Heart left ventricle (tissue), 16 donors: ENCODE results near the gene SUSD2. TPM values are rescaled to one million over a fixed set of nuclear protein-coding genes. Genes with fewer than 3 reads are reported as not detected.

Source experiments
- ATAC-seq, 4 donors: fragments of 200-7000 bp; cut with Tn5 transposase; one replicate each; pipeline ENCODE4 v1.9.1; 2020 to 2022; ENCODE audit warnings: moderate library complexity in 4 of 4, mild to moderate bottlenecking in 3 of 4, moderate number of reproducible peaks in 1 of 4
- DNase-seq, 5 donors: peaks; one replicate each; pipeline ENCODE4 v3.0.0-alpha.2; 2020
- H3K27ac ChIP-seq, 12 donors: fragments of 200-600 bp; sonication (generic) in 4 of 12; one replicate each; pipeline versions ENCODE4 v1.5.0 to v1.8.0; 2016 to 2022; ENCODE audit warnings: mild to moderate bottlenecking in 2 of 12
- H3K27me3 ChIP-seq, 9 donors: fragments of 200-600 bp; sonication (generic) in 2 of 9; one replicate each; pipeline versions ENCODE4 v1.5.1 to v1.8.0; 2016 to 2022; ENCODE audit warnings: mild to moderate bottlenecking in 3 of 9
- H3K36me3 ChIP-seq, 9 donors: fragments of 200-600 bp; sonication (generic) in 2 of 9; one replicate each; pipeline versions ENCODE4 v1.5.0 to v1.8.0; 2018 to 2022; ENCODE audit warnings: mild to moderate bottlenecking in 2 of 9
- H3K4me1 ChIP-seq, 12 donors: fragments of 200-600 bp; sonication (generic) in 4 of 12; one replicate each; pipeline versions ENCODE4 v1.5.0 to v1.8.0; 2016 to 2022; ENCODE audit warnings: mild to moderate bottlenecking in 3 of 12
- H3K4me3 ChIP-seq, 12 donors: fragments of 200-600 bp; sonication (generic) in 4 of 12; one replicate each; pipeline versions ENCODE4 v1.5.0 to v1.8.0; 2017 to 2022; ENCODE audit warnings: mild to moderate bottlenecking in 9 of 12, moderate library complexity in 4 of 12
- H3K9me3 ChIP-seq, 12 donors: fragments of 200-600 bp; sonication (generic) in 4 of 12; one replicate each; pipeline versions ENCODE4 v1.5.0 to v1.8.0; 2016 to 2022; ENCODE audit warnings: mild to moderate bottlenecking in 1 of 12
- CTCF ChIP-seq, 12 donors: fragments of 200-600 bp; sonication (generic) in 4 of 12; IDR thresholded peaks; one replicate each; pipeline versions ENCODE4 v1.5.0 to v1.8.0; 2018 to 2022; ENCODE audit warnings: antibody characterized with exemption in 12 of 12, mild to moderate bottlenecking in 5 of 12
- POLR2A ChIP-seq, 2 donors: fragments of 450-650 bp; IDR thresholded peaks; one replicate each; pipeline ENCODE4 v1.6.1; 2017; ENCODE audit warnings: antibody characterized with exemption in 2 of 2, mild to moderate bottlenecking in 2 of 2, moderate library complexity in 2 of 2
- WGBS, 4 donors: extraction: QIAGEN DNeasy Blood & Tissue Kit in 2 of 4; methylation state at CpG; one replicate each; pipeline versions ENCODE4 v1.1.5 to v1.1.7; 2013 to 2018; 5-methylcytosine and 5-hydroxymethylcytosine counted together
- intact Hi-C, 10 donors: fragments of 100-400 bp; cut with DNase I; formaldehyde crosslinking; loops; one replicate each; pipeline versions ENCODE4 v1.11.1 to v1.14.2; 2022
- polyA plus RNA-seq, 2 donors: library from polyadenylated mRNA; stranded (reverse); fragments of 200-250 nt; gene quantifications; one replicate each; pipeline ENCODE4 v1.2.3, GENCODE V29; 2013
- total RNA-seq, 9 donors: library from RNA; depleted of rRNA in 2 of 9; stranded (reverse); fragments of >200 nt in 2 of 9; fragmentation: NEBNext Ultra II Directional in 3 of 9; extraction: Animal tissue kit (Norgen Biotek cat#: 25700) in 3 of 9; gene quantifications; one replicate each; pipeline versions ENCODE4 v1.1.0 to v1.2.4, GENCODE V29; 2016 to 2023
- donor health status: ischemic (EF 13 %, LVEDD 7.1; RV severe dilation, severe dysfunction).
- donor health status: healthy with polysubstance abuse.
- donor health status: DM: no; HTN: yes; CAD: no.
- donor health status: DM: no; HTN: no; CAD: no.
- donor health status: ischemic (EF 25% LVEDD 6.9; RV normal size, moderate dysfunction).
- donor health status: ischemic (EF 25% LVEDD 5.7; RV mildly dilated, moderate dysfunction).
- donor health status: healthy.
- donor health status: DM: yes; HTN: yes; CAD: no.
- donor health status: ischemic (EF 35%, LVEDD 5.7; RV mildly dilated, moderate dysfunction).
- donor health status: nonischemic (EF 11% LVEDD 7.7; RV severe dilation, severe dysfunction).
- donor health status: DM: yes; HTN: yes; CAD: no.
- donor health status: PGD.
- donor health status: ischemic (EF 29% LVEDD 5.4; RV normal size, mild dysfunction).
- donor health status: nonischemic (EF 23%, LVEDD 6.1; RV moderate dilation, normal function).

SUSD2 gene
- total and polyA plus RNA-seq, 11 donors = 1.5 to 12.6 (median 2.7) TPM

GRCh38 chr22:24178502-24179440, 2.5 kb upstream of the SUSD2 start:
- Histone ChIP-seq H3K4me3 (no peak overlapping the region), H3K27ac (peak overlapping the region in 6 of 12 donors; percentile 9 to 84 (median 74)), H3K4me1 (peaks cover 0 to 72% (median 42%) of the 10 kb centered on the region in 12 donors), H3K9me3 (no peaks in the 10 kb centered on the region), H3K27me3 (no peaks in the 10 kb centered on the region), H3K36me3 (peaks cover 0 to 40% (median 16%) of the 10 kb centered on the region in 9 donors)
- peak in 2 of 5 donors; percentile 23 to 57 for DNase-seq
- intact Hi-C loops = loop anchor here in 4 of 10 donors (5.0 to 10.0 kb wide), 5 partner anchors 71 to 224 kb away; partner anchors contain the start of gene GSTT4 (in 2 of the 4)
- WGBS, 4 donors = 86 to 89% (median 88%) methylated on average over 16 to 21 of the region's 21 CpGs
- TF ChIP-seq CTCF (IDR thresholded peaks at IDR 0.05) (peak in 3 of 12 donors; percentile 18 to 24 (median 21)), POLR2A (IDR thresholded peaks at IDR 0.05) (no peak)
- ATAC-seq = no peak

DNA sequence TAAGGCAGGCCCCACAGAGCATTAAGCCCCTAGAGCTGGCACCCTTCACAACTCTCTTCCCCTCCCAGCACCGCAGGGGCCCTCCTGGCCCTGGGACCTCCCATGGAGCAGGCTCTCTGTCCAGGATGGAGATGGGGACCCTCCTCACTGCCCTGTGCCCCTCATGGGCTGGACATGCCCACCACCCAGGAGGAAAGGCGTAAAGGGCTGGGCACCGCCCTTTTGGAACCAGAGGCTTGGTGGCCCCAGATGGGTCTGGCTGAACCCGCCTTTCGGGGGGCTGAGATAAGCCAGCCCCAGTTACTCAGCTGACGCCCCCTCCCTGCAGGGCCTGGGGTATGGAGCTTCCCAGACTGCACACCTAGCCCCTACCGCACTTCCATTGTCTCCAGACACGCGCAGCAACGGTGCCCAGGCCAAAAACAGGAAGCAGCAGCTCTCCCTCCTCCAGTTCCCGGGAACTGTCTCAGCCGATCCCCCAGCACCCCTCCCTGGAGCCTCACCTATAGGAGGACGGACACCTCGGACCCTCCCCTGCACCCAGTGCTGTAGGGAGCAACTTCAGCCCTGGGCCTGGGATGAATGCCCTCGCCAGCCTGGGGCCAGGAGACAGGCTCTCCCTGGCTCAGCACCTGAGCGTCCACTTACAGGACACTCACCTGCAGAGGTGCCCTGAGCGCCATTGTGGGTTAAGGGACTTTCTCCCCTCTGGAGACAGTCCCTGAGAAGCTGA, 1.6 kb upstream of the SUSD2 start:
- peak overlapping the region in 5 of 12 donors; percentile 1 to 52 (median 47) for H3K27ac ChIP-seq
- intact Hi-C loops = loop anchor here in 6 of 10 donors (5.0 to 10.0 kb wide), 6 partner anchors 72 to 345 kb away; partner anchors contain the start of gene GSTT4 (in 2 of the 6)
- H3K27me3 ChIP-seq = no peaks in the 10 kb centered on the region
- peak in 2 of 5 donors; percentile 27 to 51 for DNase-seq
- no peak for ATAC-seq
- WGBS, 4 donors = 69 to 82% (median 75%) methylated on average over 7 to 17 of the region's 17 CpGs
- H3K9me3 ChIP-seq = no peaks in the 10 kb centered on the region
- TF ChIP-seq CTCF (IDR thresholded peaks at IDR 0.05) (no peak), POLR2A (IDR thresholded peaks at IDR 0.05) (no peak)
- H3K36me3 ChIP-seq = peaks cover 0 to 32% (median 12%) of the 10 kb centered on the region in 9 donors
- H3K4me3 ChIP-seq = no peak overlapping the region
- peaks cover 0 to 66% (median 39%) of the 10 kb centered on the region in 12 donors for H3K4me1 ChIP-seq

DNA sequence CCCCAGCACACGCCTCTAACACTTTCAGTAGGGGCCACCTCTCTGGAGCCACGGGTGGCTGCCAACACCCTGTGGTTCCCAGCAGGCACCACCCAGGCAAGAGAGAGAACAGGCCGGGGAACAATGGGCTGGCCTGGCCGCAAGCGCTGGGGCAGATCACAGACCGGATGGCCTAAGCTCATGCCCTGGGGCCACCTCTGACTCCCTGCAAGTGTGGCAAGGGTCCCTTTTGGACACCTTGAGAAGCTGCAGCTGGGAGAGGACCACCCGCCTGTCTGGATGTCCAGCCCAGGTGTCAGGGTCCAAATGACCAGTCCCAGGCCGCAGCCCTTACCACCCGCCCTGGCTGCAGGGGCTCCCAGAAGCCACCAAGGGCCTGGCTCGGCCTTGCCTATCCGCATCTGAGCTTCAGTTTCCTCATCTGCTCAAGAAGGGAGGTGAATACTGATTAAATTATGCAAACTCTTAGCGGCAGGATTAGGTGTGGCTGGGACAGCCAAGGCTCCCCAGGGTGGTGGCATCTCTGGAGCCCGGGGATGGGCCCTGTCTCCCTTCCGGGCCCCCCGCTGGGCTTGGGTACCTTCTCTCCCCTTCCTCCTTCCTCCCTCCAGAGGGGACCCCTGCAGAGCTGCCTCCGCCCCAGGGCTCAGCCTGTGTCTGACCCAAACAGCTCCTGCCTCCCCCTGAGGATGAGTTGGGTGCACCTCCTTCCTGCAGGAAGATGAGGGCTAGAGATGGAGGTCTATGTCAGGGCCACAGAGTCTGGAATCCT, 785 bp upstream of the SUSD2 start:
- H3K27ac ChIP-seq = peak overlapping the region in 10 of 12 donors; percentile 19 to 76 (median 46)
- peak in 1 of 5 donors; percentile 51 for DNase-seq

More for the DNA sequence above, 785 bp upstream of the SUSD2 start:
- ATAC-seq = no peak
- no peaks in the 10 kb centered on the region for H3K9me3 ChIP-seq
- H3K27me3 ChIP-seq = no peaks in the 10 kb centered on the region
- peaks cover 0 to 24% (median 12%) of the 10 kb centered on the region in 9 donors for H3K36me3 ChIP-seq
- intact Hi-C loops = loop anchor here in 3 of 10 donors (10.0 kb wide), 2 partner anchors 226 to 344 kb away; no protein-coding TSS in a partner anchor
- H3K4me1 ChIP-seq = peaks cover 0 to 58% (median 33%) of the 10 kb centered on the region in 12 donors
- TF ChIP-seq POLR2A (IDR thresholded peaks at IDR 0.05) = no peak
- H3K4me3 ChIP-seq = no peak overlapping the region
- 77 to 94% (median 86%) methylated on average over 10 to 16 of the region's 16 CpGs for WGBS, 4 donors
